HG03558 (cell line): ENCODE data around the gene OPRM1.

ENCODE experiments used
- ATAC-seq: cut with Tn5 transposase; IDR thresholded peaks from one replicate; pipeline ENCODE4 v1.9.1; 2021; ENCODE audit warnings: moderate number of reproducible peaks; ENCODE audit not compliant: unreplicated experiment; ENCODE audit errors: extremely low read depth

Gene OPRM1

DNA sequence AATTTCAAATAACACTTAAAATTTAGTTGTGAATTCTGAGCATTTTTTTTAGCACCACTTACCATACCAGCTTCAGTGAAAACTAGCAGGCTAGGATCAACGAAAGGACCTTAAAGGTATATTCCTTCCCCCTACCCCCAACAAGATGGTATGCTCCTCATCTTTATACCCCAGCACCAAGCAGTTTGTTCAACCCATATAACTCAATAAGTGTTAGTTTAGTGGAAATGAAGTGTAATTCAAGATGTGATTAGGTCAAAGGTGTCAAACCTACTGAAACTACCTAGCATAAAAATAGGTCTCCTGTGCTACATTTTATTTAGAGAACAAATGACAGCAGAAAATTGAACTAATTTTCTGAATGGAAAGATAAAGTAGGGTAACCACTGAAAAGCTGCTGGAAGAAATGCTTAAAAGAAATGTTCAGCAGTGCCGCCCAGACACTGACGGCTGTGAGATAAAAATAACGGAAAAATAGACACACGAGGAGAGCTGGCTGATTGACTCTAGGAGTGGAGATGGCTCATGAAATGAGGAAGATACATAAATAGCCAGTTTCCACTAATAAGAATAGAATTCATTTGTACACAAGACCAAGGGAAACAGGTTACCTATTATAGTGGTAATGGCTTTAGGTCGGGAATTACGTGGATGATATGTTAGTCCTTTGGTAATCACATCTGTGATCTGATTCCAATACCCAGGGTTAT, 222.8 kb downstream of the OPRM1 start:
- ATAC-seq = no peak

DNA sequence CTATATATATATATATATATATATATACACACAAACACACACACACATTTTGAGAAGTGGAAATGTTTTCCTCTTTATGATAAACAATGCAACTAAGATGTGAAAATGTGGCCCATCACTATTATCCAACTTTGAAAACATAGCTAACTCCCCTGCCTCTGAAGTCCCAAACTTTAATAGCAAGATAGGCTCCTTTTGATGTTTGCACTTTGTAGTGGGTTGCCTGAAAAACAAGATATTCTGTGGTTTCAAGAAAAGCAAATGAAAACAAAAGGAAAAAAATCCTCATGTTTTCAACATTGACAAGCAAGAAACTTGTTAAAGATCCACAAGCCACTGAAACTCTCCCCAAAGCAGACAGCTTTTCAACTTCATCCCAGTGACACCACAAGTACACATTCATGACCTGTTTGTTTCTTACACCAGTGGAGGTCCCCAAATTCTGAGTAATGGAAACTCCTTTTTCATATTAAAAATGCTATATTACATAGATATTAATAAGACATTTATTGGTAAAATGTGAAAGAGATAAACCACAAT, 227.6 kb downstream of the OPRM1 start:
- ATAC-seq = no peak

DNA sequence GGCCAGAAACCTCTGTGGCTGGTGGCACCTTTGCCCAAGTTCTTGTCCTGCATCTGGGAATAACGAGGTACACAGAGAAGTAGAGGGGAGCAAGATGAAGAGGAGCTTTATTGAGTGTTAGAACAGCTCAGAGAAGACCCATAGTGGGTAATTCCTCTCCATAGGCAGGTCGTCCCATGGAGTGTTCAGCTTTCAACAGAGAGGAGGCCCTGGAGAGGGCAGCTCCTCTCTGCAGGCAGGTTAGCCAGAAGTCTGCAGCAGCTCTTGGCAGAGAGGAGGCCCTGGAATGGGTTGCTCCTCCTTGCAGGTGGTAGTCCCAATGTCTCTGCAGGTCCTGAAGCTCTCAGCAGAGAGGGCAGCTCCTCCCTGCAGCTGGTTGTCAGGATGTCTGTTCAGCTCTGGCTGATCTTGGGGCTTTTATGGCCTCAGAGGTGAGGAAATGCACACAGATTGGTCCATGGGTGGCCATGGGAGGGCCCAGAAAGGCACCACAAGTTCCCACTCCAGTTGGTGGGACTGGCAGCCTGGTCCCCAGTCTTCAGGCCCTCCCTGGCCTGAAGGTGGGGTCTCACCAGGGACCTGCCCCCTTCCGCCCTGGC, 228.6 kb downstream of the OPRM1 start:
- peak; percentile 48 for ATAC-seq

DNA sequence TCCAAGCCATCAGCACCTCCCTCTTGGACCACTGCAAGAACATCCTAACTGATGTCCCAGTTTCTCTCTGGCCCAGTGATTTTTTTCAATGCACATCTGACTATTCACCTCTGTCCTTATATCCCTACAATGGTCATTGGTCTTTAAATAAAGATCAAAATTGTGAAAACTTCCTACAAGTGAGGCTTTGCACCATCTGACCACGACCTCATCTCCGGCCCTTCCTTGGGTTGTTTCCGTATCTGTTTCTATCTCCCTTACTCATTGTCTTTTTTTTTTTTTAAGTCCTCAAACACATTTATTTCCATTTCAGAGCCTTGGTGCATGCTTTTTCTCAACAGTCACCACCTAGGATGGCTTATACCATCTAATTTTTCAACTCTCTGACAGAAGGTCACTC, 229.4 kb downstream of the OPRM1 start:
- ATAC-seq = no peak

DNA sequence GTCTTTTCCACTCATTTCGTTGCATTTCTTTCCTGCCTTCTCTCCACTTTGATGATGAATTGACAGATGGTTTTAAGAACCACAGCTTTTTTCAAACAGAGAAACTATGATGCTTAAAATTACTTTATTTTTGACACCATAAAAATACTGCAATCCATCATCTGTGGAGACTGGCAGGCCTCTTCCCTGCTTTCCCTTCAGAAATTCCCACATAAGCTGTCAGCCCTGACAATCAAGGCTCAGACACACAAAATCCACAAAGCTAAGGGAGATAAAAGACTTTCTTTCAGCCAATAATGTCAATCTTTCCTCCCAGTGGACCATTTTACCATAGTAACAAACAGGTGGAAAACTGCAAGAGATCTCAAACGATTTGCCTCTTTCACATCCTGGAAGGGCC, 235.1 kb downstream of the OPRM1 start:
- ATAC-seq = no peak

DNA sequence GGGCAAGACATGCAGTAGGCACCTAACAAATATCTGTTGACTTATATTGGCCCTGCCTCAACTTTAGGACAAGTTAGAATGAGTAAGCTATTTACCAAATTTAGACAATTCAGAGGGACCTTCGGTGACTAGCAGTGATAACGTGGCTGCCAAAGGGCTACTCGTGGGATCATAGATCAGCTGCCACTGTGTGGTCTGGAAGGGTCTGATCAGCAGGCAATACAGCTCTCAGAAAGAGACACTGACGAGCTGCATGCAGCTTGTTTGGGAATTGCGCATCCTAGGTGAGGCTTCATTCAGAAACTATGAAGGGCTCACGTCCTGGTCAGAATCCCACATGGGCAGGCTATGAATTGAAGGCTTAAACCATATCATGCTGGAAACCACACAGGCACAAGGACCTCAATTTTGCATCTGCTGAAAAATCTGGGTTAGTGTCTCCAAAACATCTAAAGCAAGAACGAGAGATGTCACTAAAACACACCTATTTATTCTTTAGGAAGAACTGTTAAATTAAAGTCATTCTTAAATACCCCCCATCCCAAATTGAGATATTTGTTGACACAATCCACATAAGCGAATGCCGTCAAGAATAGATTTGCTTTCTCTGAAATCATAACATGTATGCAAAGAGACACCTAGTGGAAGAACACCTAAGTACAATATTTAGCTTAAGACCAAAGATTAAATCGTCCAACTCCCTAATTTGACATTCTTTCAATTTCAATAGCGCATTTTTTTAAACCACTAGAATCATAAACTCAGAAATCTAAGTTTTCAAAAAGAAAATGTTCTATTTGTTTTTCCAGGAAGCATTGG, 238.0 kb downstream of the OPRM1 start:
- ATAC-seq = no peak

DNA sequence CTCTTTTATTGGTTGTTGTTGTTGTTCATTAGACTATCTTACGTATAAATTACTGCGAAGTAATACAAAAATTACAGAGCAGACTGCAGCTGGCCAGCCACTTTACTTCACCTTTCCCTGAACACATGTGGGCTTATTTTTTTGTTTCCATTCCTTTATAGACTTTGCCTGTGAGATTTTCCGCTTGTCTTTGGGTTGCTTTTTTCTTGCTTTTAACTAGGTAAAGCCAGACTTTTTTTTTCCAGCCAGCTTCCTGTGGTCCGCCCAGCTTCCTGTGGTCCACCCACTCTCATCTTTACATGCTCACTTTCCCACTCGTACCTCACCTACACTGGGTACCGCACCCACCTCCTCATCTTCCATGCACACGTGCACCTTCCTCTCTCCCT, 238.6 kb downstream of the OPRM1 start:
- no peak for ATAC-seq

DNA sequence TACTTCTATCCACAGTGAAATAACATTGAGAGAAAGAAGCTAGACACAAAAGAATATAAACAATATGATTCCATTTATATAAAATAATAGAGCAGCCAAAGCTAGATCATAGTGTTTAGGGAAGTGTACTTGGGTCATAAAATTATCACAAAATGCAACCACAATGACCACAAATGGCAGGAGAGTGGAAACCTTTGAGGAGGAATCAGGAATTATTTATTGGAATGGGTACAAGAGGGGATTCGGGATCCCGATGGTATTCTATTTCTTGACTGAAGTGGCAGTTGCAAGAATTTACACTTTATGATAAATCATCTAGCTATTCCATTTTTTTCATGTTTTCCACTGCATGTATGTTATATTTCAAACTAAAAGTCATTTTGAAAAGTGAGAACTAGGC, 241.5 kb downstream of the OPRM1 start:
- no peak for ATAC-seq

DNA sequence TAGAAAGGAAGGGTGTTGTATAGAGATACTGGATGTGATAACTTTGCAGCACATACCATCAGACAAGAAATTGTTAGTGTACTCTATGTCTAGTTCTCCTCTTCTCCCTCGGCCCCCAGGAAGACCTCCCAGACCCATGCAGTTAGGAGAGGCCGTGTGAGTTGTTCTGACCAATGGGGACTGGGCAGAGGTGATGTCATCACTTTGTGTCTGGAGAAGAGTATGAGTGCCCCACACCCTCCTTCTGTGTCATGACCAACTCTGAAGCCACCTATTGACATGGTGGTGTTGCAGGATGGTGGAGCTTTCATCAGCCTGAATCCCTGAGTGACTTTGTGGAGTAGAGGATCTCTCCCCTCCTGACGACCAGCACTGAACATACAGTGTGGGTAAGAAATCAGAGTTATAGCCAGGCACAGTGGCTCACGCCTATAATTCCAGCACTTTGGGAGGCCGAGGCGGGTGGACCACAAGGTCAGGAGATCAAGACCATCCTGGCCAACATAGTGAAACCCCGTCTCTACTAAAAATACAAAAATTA, 245.3 kb downstream of the OPRM1 start:
- no peak for ATAC-seq

DNA sequence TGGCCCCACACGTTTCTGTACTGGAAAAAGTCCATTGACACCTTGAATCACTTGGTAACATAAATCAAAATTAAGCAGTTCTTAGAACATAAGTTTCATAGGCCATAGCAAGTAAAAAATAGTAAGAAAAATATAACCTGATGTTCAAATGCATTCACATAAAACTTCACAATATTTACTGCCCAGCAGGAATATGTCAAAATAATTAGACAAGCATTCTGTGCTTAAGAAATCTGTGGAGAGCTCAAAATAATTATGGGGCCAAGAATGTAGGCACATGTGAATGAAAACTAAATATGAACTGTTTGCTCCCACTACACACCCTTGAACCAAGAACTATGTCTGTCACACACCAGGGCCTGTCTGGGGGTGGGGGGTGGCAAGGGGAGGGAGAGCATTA, 246.8 kb downstream of the OPRM1 start:
- no peak for ATAC-seq

DNA sequence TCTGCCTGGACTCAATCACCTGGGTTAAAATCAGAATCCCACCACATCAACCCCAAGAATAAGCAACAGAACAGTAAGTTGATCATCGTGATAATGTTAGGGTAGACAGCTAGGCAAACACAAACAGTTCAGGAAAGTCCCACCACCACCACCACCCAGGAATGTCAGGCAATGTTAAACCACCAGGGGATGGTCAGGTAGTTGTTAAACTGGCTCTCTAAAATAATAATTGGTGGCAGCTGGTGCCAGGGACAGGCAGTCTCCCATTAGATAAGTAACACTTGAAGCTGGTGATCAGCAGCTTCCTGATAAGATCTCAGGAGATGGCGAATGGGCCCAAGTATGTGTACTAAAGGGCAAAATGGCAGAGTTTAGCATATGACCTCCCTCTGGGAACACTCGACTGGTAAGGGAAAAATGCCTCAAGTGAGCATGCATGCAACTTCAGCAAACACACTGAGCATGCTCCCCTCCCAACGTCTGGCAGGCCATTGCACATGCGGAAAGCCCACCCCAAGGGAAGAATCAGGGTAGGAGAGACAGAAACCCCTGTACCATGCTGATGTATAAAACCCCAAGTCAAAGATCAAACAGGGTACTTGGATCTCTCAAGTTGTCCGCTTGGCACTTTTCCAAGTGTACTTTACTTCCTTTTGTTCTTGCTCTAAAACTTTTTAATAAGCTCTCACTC, 250.9 kb downstream of the OPRM1 start:
- no peak for ATAC-seq

DNA sequence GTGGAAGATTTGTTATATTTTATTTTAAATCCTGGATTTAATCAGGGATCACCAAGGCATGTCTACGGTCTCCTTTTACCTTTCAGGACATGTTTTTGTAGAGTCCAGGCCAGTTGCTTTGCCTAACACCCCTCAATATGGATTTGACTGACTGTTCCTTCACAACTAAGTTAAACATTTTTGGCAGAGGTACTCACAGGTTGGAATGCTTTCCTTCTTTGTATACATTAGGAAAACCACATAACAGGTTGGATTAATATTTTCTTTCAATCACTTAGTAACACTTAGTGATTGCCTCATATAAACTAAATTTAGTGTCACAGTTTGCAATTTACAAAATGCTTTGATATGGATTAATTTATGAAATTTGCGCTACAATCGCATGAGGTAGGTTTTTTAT, 253.0 kb downstream of the OPRM1 start:
- ATAC-seq = no peak

DNA sequence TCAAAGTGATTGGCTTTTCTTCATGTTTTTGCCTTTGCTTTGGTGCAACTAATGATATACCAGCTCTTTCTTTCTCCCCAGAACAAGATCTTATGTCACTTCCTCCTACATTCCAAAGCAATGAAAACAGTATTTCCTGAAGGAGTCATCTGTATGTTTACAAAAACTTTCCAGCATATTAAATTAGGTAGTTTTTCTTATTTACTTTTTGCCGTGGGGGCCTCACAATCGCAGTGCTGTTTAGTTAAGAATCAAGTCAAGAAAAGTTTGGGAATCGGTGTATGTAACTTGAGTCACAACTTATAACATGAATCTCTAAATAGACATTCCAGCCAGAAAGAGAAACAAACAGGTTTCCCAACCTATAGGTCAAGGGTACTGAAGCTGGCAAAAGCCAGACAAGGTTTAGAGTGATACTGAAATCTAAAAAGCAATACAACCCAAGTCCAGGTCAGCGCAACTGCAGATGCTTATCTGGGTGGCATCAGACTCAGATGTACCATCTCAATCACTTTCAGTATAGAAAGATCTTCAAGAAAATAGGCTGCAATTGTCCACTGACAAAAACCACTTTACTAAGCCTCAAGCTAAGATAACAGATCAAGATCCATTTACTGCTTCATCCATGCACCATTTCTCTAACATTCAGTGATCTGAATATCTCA, 253.9 kb downstream of the OPRM1 start:
- no peak for ATAC-seq

DNA sequence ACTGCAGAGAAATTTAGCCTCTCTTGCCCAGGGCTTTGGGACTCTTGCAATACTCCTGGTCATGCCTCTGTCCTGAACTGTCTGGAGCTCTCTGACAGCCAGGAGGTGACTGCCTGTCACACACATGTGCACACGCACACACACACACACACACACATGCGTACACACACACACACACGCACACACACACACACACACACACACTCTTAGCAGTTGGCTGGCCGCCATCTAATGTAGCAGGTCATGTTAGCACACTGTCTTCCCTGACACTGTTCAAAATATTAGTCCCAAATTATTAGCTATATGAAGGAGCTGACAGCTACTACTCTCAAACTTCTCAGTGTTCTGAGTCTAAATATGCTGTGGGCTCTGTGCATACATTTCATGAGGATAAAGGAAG, 256.7 kb downstream of the OPRM1 start:
- no peak for ATAC-seq
